ENCODE measurements around the gene SCFD2.
"Not testable (repeated sequence)": the region's sequence is repeated elsewhere in the genome, so short reads cannot be mapped to it uniquely, and the experiment has no call there.

Gene SCFD2

GRCh38 chr4:52840531-52841370 lies 525.1 kb downstream of the SCFD2 start:
- DNase-seq = peak; percentile 39

GRCh38 chr4:52838729-52839586 lies 526.9 kb downstream of the SCFD2 start:
- peak; percentile 53 for DNase-seq

DNA sequence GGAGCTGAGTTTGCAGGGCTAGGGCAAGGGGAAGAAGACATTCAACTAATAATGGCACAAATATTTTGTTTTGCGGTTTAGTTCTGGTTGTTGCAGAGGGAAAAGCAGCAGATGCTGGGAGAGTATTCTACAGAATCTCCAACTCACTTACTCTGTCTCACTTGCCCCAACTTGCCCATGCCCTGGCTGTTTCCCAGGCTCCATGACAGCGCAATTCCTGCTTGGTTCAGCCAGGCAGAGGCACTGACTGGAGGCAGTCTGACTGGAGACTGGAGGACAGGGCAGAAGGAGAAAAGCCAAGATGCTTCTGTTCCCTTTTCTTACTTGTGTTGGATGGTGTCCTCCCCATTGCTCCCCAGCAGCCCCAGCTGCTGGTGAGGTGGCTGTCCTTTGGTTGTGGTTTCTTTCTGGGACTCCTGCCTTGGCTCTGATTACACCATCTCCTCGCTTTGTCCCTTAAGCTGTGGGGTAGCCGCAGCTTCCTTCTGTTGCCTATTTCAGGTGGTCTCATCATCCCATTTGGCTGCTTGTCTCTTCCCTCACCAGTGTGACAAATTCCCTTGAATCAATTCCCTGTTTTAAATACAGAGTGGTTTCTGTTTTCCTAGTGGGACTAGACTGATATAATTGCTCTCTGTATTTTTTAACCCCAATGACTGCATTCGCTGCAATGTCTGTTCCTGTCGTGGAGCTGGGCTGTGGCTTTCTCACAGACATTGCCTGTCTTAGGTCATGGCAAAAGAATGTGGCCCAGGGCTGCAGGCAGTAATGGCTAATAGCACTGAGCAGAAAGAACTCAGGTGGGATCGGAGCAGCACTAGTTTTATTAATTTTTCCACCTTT lies 527.9 kb downstream of the SCFD2 start:
- DNase-seq = peak; percentile 48

- no peak for DNase-seq
Measured at GRCh38 chr4:52836678-52837077, 529.2 kb downstream of the SCFD2 start.

DNA sequence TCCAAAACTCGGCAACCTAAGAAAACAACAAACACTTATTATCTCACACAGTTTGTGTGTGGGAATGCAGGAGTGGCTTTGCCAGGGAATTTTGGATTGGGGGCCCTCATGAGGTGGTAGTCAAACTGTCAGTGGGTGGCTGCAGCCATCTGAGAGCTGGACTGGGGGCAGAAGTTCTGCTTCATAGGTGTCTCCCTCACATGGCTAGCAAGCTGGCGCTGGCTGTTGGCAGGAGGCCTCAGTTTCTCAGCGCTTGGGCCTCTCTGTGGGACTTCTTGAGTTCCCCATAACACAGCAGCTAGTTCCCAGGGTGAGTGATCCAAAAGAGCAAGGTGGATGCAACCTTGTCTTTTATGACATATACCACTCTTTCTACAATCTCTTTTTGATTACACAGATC lies 529.7 kb downstream of the SCFD2 start:
- DNase-seq = no peak

- DNase-seq = not testable (repeated sequence)
Measured at GRCh38 chr4:52834641-52835456, 531.0 kb downstream of the SCFD2 start.

DNA sequence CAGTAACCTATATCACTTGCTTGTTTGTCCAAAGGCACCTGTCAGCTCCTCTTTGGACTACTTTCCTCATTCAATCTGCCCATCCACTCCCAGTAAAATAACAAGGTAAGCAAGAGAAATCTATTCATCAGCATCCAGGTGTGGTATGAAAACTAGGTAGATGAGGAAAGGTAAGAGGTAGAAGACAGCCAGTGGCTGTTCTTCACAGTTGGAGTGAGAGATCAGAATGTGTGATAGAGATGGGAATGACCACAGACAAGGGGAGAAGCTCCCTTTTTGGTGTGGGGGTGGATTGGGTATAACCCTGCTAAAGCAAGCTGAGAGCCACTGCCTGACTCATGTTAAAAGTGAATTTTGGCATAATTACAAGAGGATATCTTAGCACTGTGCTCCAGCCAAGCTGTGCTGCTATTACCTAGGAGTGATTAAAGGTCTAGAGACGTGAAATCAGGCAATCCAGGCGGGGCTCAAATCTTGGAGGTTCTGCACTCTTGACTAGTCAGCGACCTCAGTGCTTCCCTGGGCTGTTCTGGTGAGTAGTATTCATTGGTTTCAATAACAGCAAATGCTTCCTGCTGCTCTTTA lies 531.8 kb downstream of the SCFD2 start:
- no peak for DNase-seq

DNA sequence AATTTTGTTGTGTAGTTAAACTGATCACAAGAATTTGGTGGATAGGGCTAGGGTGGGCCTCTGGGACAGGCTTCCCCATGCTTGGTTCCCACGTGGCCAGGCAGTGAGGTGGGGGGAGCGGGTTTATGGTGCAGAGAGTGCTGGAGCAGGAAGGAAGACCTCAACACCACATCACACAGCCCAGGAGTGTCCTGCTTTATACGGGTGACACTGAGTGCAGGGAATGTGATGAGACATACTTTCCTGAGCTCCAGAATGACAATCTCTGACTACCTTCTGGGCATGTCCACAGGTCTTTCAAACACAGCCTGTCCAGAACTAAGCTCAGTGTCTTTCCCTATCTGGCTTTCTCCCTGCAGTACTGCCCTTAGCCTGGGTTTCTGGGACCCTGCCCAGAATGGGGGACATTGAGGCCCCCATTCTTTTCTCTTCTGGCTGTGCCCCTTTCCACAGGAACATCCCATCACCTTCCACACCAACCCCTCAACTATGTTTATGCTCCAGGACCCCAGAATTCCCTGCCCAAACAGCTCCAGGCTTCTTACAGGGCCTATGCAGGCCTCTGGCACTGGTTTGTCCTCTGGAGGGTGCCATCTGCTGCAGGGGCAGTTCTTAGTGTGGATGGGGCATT lies 540.3 kb downstream of the SCFD2 start:
- DNase-seq = no peak

- DNase-seq = peak; percentile 96
Measured at GRCh38 chr4:52824603-52825459, 541.0 kb downstream of the SCFD2 start.

GRCh38 chr4:52824270-52824602 lies 541.6 kb downstream of the SCFD2 start:
- no peak for DNase-seq

DNA sequence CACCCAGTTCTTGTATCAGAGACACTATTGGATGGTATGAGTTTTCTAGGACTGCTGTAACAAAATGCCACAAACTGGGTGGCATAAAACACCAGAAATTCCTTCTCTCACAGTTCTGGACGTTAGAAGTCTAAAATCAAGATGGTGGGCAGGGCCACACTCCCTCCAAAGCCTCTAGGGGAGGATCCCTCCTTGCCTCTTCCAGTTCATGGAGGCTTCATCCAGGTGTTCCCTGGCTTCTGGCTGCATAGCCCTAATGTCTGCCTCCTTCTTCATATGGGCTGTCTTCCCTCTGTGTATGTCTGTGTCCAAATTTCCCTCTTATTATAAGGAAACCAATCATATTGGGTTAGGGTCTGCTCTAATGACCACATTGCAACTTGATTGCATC lies 542.2 kb downstream of the SCFD2 start:
- no peak for DNase-seq
